HL-60 (cell line): ENCODE results near the gene FOXD1.

ENCODE experiments used
- DNase-seq, 2 experiments: peaks; one replicate each; pipeline ENCODE4 v3.0.0-alpha.2; 2010 to 2020; ENCODE audit warnings: low read depth in 1 of 2, low spot score in 1 of 2
- H3K27ac ChIP-seq: fragments of 250-450 bp; sonication (Bioruptor Pico); replicated peaks from 2 replicates; pipeline ENCODE4 v1.5.1; 2020; ENCODE audit warnings: mild to moderate bottlenecking, moderate library complexity
- H3K27me3 ChIP-seq: fragments of 250-450 bp; sonication (Bioruptor Pico); 2 replicates; pipeline ENCODE4 v1.5.1; 2021; ENCODE audit warnings: mild to moderate bottlenecking, moderate library complexity; ENCODE audit not compliant: insufficient read depth, poor library complexity, severe bottlenecking
- H3K4me3 ChIP-seq: replicated peaks from 2 replicates; pipeline ENCODE4 v1.5.1; 2011; ENCODE audit warnings: mild to moderate bottlenecking, control low read depth, low read length; ENCODE audit not compliant: insufficient read depth
- GABPA ChIP-seq: IDR thresholded peaks from 2 replicates; pipeline ENCODE4 v1.6.1; 2012; ENCODE audit warnings: low read depth
- POLR2AphosphoS5 ChIP-seq: IDR thresholded peaks from 2 replicates; pipeline ENCODE4 v1.6.1; 2012; ENCODE audit warnings: low read depth
- REST ChIP-seq: IDR thresholded peaks from 2 replicates; pipeline ENCODE4 v1.6.1; 2012; ENCODE audit warnings: low read depth; ENCODE audit not compliant: insufficient replicate concordance
- SPI1 ChIP-seq: IDR thresholded peaks from 2 replicates; pipeline ENCODE4 v1.6.1; 2012; ENCODE audit warnings: low read depth, mild to moderate bottlenecking, borderline replicate concordance
- TF ChIP-seq, protein P1 (sequence below): IDR thresholded peaks from one replicate; pipeline ENCODE4 v1.5.1; 2011; ENCODE audit warnings: low read length, control low read depth, inconsistent platforms; ENCODE audit not compliant: insufficient read depth

Gene FOXD1

DNA sequence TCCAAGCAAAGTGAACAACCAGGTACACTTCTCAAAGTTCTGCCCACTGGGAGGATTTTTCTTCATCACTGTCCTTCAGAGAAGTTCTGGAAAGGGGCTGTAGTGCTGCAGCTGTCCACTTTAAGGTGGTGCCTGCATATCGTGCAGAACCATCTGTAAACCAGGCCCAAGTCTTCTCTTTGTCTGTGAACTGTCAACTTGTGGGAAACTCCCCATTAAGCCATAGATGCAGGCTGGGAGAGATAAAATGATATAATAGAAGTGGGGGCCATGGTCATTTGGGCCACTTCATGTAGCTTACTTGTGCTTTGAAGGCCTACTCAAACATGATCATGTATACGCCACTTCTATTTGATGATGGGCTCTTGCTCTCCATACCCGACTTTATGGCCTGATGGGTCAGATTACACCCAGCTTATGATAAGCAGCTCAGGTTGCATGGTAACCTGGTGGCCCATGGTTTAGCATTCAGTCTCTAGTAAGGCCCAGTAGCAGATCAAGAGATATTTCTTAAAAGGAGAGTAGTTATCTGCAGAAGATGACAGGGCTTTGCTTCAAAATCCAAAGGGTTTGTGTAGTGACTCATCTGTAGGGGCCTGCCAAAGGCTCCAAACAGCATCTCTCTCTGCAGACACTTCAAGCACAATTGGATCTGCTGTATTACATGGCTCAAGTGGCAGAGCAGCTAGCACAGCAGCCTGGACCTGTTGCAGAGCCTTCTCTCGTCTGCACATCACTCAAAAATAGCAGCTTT, 34.0 kb upstream of the FOXD1 start:
- no peak overlapping the region for H3K27ac ChIP-seq
- DNase-seq: no peak
- TF ChIP-seq SPI1: no peak
- no peak for TF ChIP-seq POLR2AphosphoS5
- no peak for TF ChIP-seq REST
- TF ChIP-seq, protein P1, sequence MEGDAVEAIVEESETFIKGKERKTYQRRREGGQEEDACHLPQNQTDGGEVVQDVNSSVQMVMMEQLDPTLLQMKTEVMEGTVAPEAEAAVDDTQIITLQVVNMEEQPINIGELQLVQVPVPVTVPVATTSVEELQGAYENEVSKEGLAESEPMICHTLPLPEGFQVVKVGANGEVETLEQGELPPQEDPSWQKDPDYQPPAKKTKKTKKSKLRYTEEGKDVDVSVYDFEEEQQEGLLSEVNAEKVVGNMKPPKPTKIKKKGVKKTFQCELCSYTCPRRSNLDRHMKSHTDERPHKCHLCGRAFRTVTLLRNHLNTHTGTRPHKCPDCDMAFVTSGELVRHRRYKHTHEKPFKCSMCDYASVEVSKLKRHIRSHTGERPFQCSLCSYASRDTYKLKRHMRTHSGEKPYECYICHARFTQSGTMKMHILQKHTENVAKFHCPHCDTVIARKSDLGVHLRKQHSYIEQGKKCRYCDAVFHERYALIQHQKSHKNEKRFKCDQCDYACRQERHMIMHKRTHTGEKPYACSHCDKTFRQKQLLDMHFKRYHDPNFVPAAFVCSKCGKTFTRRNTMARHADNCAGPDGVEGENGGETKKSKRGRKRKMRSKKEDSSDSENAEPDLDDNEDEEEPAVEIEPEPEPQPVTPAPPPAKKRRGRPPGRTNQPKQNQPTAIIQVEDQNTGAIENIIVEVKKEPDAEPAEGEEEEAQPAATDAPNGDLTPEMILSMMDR: no peak
- TF ChIP-seq GABPA: no peak
- H3K27me3 ChIP-seq: no peaks in the 10 kb centered on the region
- no peak overlapping the region for H3K4me3 ChIP-seq

GRCh38 chr5:73480500-73480899, 31.9 kb upstream of the FOXD1 start:
- no peak for DNase-seq
- no peak overlapping the region for H3K27ac ChIP-seq
- H3K27me3 ChIP-seq: no peaks in the 10 kb centered on the region
- TF ChIP-seq POLR2AphosphoS5: no peak
- TF ChIP-seq GABPA: no peak
- no peak for TF ChIP-seq SPI1
- TF ChIP-seq, protein P1: no peak
- no peak for TF ChIP-seq REST
- no peak overlapping the region for H3K4me3 ChIP-seq

DNA sequence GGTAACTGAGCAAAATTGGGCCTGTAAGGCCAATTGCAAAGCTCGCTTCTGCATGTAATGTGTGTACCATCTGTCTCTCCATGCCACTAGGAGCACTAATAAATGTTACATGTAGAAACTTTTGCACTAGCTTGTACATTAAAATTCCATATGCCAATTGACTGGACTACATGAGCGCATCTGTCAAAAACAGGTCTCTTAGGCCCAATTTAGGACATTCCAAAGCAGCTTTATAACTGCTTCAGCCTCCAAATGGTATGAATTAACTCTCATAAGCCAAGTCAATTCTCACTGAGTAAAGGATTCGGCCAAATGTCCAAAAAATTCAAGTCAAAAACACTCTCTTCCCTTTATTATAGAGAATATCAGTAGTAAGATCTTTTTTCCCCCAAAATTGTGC, 23.5 kb upstream of the FOXD1 start:
- no peak for TF ChIP-seq SPI1
- TF ChIP-seq, protein P1: no peak
- no peak for TF ChIP-seq GABPA
- TF ChIP-seq POLR2AphosphoS5: no peak
- TF ChIP-seq REST: no peak
- H3K4me3 ChIP-seq: no peak overlapping the region
- H3K27ac ChIP-seq: no peak overlapping the region
- no peak for DNase-seq
- no peaks in the 10 kb centered on the region for H3K27me3 ChIP-seq
